CD4-positive, alpha-beta T cell treated with Interleukin-4 for 4 hours (primary cell): ENCODE results near the gene CPTP.
"Not testable (repeated sequence)": the region's sequence is repeated elsewhere in the genome, so short reads cannot be mapped to it uniquely, and the experiment has no call there.

Experiments used
- DNase-seq: peaks from one replicate; pipeline ENCODE4 v3.0.0-alpha.2; 2020

The CPTP gene

GRCh38 chr1:1307261-1307922 is 17.2 kb upstream of the CPTP start:
- no peak for DNase-seq

GRCh38 chr1:1307923-1308755 is 16.5 kb upstream of the CPTP start, which contains the start of the genes ACAP3 and PUSL1:
TSS of gene ACAP3 (minus strand) at chr1:1307930. CDS start at chr1:1307815, 115 bp downstream.
TSS of gene PUSL1 (plus strand) at chr1:1308597. CDS start at chr1:1308644, 47 bp downstream.
- DNase-seq = peak; percentile 88

DNA sequence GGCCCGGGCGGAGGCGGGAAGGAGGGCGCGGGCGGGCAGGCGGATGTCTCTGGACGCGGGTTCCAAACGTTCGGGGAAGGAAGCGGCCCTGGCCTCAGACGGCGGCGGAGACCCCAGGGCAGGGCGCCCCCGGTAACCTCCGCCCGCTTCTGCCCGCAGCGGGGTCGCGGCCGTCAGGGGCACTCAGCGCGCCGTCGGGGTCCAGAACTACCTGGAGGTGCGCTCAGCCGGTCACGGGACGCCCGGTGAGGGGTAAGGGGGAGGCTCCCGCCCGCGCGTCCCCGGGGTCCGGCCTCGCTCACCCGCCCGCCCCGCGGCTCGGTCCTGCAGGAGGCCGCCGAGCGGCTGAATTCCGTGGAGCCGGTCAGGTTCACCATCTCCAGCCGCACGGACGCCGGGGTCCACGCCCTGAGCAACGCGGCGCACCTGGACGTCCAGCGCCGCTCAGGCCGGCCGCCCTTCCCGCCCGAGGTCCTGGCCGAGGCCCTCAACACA is 15.8 kb upstream of the CPTP start:
- no peak for DNase-seq

- no peak for DNase-seq
Observed at GRCh38 chr1:1309251-1310108, 15.1 kb upstream of the CPTP start.

DNA sequence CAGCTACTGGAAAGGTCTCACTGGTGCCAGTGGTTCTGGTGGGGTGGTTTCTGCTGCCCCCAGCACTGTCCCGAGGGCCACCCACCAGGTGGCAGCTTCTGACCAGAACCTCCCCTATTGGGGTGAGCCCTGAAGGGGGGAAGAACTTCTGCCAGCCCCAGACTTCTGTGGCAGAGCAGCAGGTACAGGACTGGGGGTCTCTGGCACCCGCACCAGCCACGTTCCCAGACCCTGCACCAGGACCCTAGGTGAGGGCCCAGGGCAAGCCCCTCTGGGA is 14.6 kb upstream of the CPTP start:
- DNase-seq = no peak

GRCh38 chr1:1310476-1311053 is 14.0 kb upstream of the CPTP start:
- DNase-seq = no peak

- DNase-seq = no peak
Observed at GRCh38 chr1:1311107-1312104, 13.2 kb upstream of the CPTP start.

DNA sequence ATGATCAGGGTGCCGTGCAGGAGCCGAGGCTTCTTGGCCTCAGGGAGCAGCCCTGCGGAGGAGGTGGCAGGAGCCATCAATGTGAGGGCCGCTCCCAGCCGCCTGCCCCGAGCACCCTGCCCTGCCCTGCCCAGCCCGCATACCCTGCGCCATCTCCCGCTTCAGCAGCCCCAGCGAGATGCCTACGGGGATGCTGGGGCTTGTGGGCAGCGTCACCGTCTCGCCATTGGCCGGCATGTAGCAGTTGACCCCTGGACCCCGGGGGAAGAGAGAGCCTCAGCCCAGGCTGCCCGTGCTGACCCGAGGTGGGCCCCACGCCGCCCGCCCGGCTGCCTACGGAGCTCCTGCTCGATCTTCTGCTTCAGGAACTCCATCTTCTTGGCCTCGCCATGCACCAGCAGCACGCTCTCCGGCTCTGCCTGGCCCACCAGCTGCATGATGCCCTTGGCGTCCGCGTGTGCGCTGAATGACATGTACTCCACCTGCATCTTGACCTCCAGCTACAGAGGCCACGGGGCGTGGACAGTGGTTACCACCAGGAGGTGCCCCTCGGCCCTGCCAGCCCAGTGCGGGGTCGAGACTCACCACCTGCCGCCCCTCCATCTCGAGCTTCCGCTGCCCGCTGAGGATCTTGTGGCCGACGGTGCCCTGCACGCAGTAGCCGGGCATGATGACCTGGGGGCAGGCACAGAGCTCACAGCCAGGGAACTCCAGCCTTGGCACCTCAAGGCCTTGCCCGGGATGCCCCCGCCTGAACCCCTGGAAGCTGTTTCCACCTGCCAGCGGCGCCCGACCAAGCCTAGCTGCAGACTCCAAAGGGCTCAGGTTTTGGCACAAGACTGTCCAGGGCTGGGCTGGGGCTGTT is 11.9 kb upstream of the CPTP start:
- no peak for DNase-seq

DNA sequence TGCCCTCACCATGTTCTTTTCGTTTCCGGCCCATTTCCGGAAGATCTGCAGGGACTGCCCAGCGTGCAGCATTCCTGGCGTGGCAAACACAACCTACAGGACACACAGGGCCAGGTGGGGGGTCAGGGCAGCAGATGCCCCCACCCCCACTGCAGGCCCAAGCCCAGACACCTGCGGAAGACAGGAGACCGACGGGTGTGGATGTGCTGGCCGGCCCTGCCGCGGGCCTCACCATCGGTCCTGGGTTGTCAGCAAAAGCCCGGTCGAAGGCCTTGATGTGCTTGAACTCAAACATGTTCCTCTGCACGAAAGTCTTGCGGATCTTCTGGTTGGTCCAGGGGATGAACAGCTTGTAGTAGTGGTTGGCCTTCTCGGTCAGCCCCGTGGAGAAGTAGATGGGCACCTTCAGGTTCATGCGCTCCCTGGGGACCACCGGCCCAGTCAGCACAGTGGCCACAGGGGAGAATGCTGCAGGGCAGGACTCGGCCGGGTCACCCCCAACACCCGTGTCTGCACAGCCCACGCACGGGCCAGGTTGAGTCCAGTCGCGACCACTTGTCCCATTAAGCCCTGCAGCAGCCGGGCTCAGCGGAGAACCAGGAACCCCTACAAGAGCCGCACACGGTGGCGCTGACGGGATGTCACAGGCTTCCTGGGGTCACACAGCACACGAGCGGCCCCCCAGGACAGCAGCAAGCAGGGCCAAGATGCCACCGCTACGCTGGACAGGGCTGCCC is 10.9 kb upstream of the CPTP start:
- DNase-seq = no peak

DNA sequence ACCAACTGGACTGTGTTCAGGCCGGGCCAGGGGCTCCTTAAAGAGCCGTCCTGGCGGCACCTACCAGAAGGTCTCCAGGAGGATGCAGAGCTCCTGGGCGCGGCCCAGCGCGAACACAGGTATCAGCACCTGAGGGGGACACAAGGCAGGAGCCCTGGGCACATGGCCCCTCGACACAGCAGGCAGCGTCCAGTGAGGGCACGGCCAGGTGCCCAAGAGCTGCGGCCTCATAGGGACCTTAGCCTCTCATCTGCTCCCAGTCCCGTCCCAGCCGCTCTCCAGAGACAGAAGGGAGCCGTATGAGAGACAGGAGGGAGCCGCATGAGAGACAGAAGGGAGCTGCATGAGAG is 10.4 kb upstream of the CPTP start:
- no peak for DNase-seq

- DNase-seq = no peak
Observed at GRCh38 chr1:1314678-1315335, 9.8 kb upstream of the CPTP start.

DNA sequence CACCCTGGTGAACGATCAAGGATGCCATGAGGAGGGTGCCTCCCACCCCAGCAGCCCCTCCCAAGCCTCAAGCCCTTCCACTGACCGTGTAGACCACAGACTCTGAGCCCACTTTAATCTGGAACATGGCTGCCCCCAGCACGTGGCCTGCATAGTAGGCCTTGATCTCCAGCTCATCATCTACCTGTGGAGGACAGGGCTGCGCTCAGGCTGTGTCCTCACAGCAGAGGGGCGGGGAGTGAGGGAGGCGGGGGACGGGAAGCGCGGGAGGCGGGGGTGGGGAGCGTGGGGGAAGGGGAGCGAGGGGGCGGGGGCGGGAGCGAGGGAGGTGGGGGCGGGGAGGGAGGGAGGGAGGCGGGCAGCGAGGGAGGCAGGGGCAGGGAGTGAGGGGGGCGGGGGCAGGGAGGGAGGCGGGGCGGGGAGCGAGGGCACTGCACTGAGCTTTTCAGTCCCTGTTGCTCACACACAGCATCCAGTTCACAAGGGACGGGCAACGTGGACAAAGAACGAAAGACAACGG is 9.1 kb upstream of the CPTP start:
- DNase-seq = no peak

DNA sequence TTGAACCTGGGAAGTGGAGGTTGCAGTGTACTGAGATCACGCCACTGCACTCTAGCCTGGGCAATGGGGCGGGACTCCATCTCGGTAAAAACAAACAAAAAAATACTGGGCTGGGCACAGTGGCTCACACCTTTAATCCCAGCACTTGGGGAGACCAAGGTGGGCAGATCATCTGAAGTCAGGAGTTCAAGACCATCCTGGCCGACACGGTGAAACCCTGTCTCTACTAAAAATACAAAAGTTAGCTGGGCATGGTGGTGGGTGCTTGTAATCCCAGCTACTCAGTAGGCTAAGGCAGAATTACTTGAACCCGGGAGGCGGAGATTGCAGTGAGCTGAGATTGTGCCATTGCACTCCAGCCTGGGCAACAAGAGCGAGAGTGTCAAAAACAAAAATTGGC is 8.4 kb upstream of the CPTP start:
- not testable (repeated sequence) for DNase-seq

GRCh38 chr1:1317420-1317819 is 7.2 kb upstream of the CPTP start:
- DNase-seq = no peak

DNA sequence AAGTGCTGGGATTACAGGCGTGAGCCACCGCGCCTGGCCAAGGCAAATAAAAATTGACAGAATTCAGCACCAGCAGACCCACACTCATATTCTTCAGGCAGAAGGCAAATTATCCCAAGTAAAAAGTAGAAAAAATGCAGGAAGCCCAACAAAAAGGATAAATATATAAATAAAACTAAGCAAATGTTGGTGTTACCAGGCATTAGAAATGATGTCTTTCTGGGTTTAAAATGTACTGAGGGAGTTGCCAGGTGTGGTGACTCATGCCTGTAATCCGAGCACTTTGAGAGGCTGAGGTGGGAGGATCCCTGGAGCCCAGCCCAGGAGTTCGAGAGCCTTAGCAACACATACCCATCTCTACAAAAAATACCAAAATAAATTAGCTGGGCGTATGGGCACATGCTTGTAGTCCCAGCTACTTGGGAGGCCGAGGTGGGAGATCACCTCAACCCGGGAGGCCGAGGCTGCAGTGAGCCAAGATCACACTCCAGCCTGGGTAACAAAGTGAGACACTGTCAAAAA is 6.4 kb upstream of the CPTP start:
- DNase-seq = no peak

DNA sequence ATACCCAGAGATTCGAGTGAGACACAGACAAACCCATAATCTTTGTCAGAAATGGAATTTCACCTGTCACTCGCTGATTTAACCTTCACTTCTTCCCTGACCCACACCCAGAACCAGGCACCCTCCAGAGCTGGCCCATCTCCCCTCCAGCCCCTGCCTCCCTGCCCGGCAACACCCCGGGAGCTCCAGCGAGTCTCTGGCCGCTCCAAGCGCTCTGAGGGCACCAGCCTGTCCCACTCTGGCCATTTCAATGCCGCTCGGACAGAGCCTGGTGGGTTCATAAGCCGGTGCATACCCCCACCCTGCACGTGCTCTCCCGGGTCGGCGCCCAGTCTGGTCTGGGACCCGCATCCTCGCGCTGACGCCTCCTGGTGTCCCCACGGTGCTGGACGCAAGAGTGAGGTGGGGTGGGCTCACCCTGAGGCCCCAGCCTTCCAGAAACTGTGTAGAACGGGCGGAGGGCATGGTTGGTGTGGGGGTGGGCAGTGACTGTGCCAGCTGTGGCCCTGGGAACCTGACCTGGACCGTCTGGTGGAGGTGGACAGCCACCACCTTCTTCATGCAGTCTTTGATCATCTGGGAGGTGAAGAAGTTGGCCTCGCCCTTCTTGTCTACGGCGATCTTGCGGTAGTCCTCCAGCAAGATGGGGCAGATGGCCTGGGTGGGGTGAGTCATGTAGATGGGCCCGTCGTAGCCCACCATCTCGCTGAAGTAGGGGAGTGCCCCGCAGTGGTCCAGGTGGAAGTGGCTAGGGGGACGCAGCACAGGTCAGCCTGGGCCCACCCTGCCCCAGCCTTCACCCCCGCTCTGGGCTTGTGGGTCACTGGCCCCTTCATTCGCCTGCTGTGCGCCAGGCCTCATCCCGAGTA is 5.6 kb upstream of the CPTP start:
- DNase-seq = no peak

DNA sequence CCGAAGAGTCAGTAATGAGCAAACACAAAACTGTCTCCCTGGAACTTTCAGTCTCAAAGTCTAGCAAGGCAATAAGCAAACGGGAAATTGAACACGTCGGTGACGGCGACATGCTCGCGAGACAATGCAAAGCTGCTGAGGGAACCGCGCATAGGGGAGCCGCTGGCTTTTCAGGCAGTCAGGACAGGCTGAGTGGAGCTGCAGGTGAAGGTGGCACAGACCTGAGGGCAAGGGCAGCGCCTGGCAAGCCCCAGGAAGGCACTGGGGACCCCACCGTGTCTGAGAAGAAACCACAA is 5.0 kb upstream of the CPTP start:
- no peak for DNase-seq
